Neural cell (in vitro differentiated cells): ENCODE measurements around the gene P2RX2. TPM values are rescaled to one million over a fixed set of nuclear protein-coding genes. Genes with fewer than 3 reads are reported as not detected.

Experiments used
- H2AFZ ChIP-seq: fragments of 200-600, 300-800 bp; sonication (generic), shearing (Covaris generic); 2 replicates; pipeline ENCODE4 v1.6.0; 2014; ENCODE audit warnings: low read depth, mild to moderate bottlenecking, antibody characterized with exemption, low read length, moderate library complexity
- H3F3A ChIP-seq: fragments of 200-600 bp; shearing (Covaris generic); 2 replicates; pipeline ENCODE4 v1.6.1; 2016; ENCODE audit warnings: mild to moderate bottlenecking, moderate library complexity, mixed read lengths, antibody characterized with exemption, low read length; ENCODE audit not compliant: insufficient read depth, poor library complexity, severe bottlenecking
- H3K27ac ChIP-seq: fragments of 200-600, 300-800 bp; sonication (generic), shearing (Covaris generic); 2 replicates; pipeline ENCODE4 v1.5.1; 2014; ENCODE audit warnings: mild to moderate bottlenecking, low read length, moderate library complexity
- H3K27me3 ChIP-seq: fragments of 300-800, 200-600 bp; sonication (generic), shearing (Covaris generic); 2 replicates; pipeline ENCODE4 v1.6.0; 2014; ENCODE audit warnings: mild to moderate bottlenecking, low read depth, low read length, moderate library complexity; ENCODE audit not compliant: insufficient read depth
- H3K36me3 ChIP-seq: fragments of 300-800, 200-600 bp; sonication (generic), shearing (Covaris generic); 2 replicates; pipeline ENCODE4 v1.5.1; 2014; ENCODE audit warnings: mild to moderate bottlenecking, antibody characterized with exemption, low read length, moderate library complexity; ENCODE audit not compliant: insufficient read depth
- H3K4me2 ChIP-seq: fragments of 300-800, 200-600 bp; sonication (generic), shearing (Covaris generic); 2 replicates; pipeline ENCODE4 v1.6.0; 2014; ENCODE audit warnings: mild to moderate bottlenecking, low read length
- H3K4me3 ChIP-seq: fragments of 300-800, 200-600 bp; sonication (generic), shearing (Covaris generic); 2 replicates; pipeline ENCODE4 v1.5.1; 2014; ENCODE audit warnings: mild to moderate bottlenecking, low read length, moderate library complexity
- H3K79me2 ChIP-seq: fragments of 200-600 bp; shearing (Covaris generic); replicated peaks from 2 replicates; pipeline ENCODE4 v1.6.0; 2014; ENCODE audit warnings: mild to moderate bottlenecking, low read length, moderate library complexity; ENCODE audit not compliant: insufficient read depth
- H3K9ac ChIP-seq: fragments of 300-800, 200-600 bp; sonication (generic), shearing (Covaris generic); 2 replicates; pipeline ENCODE4 v1.6.1; 2016; ENCODE audit warnings: mild to moderate bottlenecking, low read length, mixed read lengths
- H3K9me2 ChIP-seq: fragments of 200-600 bp; shearing (Covaris generic); 2 replicates; pipeline ENCODE4 v1.6.1; 2016; ENCODE audit warnings: mild to moderate bottlenecking, low read length, mixed read lengths; ENCODE audit not compliant: insufficient read depth
- H3K9me3 ChIP-seq: fragments of 200-600, 300-800 bp; sonication (generic), shearing (Covaris generic); 2 replicates; pipeline ENCODE4 v1.6.1; 2016; ENCODE audit warnings: mild to moderate bottlenecking, mixed run types, low read length, moderate library complexity, mixed read lengths
- H4K20me1 ChIP-seq: fragments of 200-600 bp; shearing (Covaris generic); 2 replicates; pipeline ENCODE4 v1.6.1; 2016; ENCODE audit warnings: mild to moderate bottlenecking, mixed run types; ENCODE audit not compliant: insufficient read depth
- CTCF ChIP-seq: fragments of 450-650 bp; IDR thresholded peaks from 2 replicates; pipeline ENCODE4 v1.5.1; 2014; ENCODE audit warnings: antibody characterized with exemption, mild to moderate bottlenecking, moderate library complexity; ENCODE audit not compliant: poor library complexity, severe bottlenecking
- EP300 ChIP-seq: fragments of 450-650 bp; conservative IDR thresholded peaks from 2 replicates; pipeline ENCODE4 v1.6.1; 2014; ENCODE audit warnings: antibody characterized with exemption, mild to moderate bottlenecking, moderate library complexity; ENCODE audit not compliant: poor library complexity, severe bottlenecking
- EZH2 ChIP-seq: fragments of 200-600, 300-800 bp; shearing (Covaris generic), sonication (generic); IDR thresholded peaks from 2 replicates; pipeline ENCODE4 v1.6.1; 2014; ENCODE audit warnings: antibody characterized with exemption, low read length, borderline replicate concordance, mild to moderate bottlenecking; ENCODE audit not compliant: insufficient read depth, poor library complexity, severe bottlenecking
- MXI1 ChIP-seq: fragments of 450-650 bp; conservative IDR thresholded peaks from 2 replicates; pipeline ENCODE4 v1.6.1; 2014; ENCODE audit warnings: antibody characterized with exemption, mild to moderate bottlenecking; ENCODE audit not compliant: poor library complexity, severe bottlenecking
- POLR2AphosphoS5 ChIP-seq: IDR thresholded peaks from 2 replicates; pipeline ENCODE4 v1.6.1; 2012
- RAD21 ChIP-seq: fragments of 450-650 bp; conservative IDR thresholded peaks from 2 replicates; pipeline ENCODE4 v1.6.1; 2014; ENCODE audit warnings: antibody characterized with exemption, mild to moderate bottlenecking, moderate library complexity
- REST ChIP-seq: IDR thresholded peaks from 2 replicates; pipeline ENCODE4 v1.6.1; 2012; ENCODE audit warnings: borderline replicate concordance
- SMC3 ChIP-seq: fragments of 450-650 bp; conservative IDR thresholded peaks from 2 replicates; pipeline ENCODE4 v1.6.1; 2014; ENCODE audit warnings: antibody characterized with exemption, mild to moderate bottlenecking, moderate library complexity; ENCODE audit not compliant: poor library complexity
- TAF1 ChIP-seq: IDR thresholded peaks from 2 replicates; pipeline ENCODE4 v1.6.1; 2012; ENCODE audit warnings: low read depth
- polyA plus RNA-seq: library from polyadenylated mRNA; depleted of rRNA; stranded (reverse); fragments of >200 nt; gene quantifications from 2 replicates; pipeline ENCODE4 v1.2.3, GENCODE V29; 2014

Gene P2RX2
- polyA plus RNA-seq, 1 donor from 2014 or later: not detected

GRCh38 chr12:132596016-132596415, 22.6 kb upstream of the P2RX2 start:
- Histone ChIP-seq H3K9me3 (no peaks in the 10 kb centered on the region), H3K27ac (no peak overlapping the region), H3K4me2 (no peak overlapping the region)

More at GRCh38 chr12:132596016-132596415, 22.6 kb upstream of the P2RX2 start:
- Histone ChIP-seq H3K9ac (no peak overlapping the region), H2AFZ (no peak overlapping the region), H3K27me3 (no peaks in the 10 kb centered on the region), H3K79me2 (no peaks in the 10 kb centered on the region), H3K4me3 (no peak overlapping the region), H3K9me2 (no peaks in the 10 kb centered on the region), H4K20me1 (no peaks in the 10 kb centered on the region), H3F3A (peaks cover 4% of the 10 kb centered on the region), H3K36me3 (no peaks in the 10 kb centered on the region)
- TF ChIP-seq EP300 (no peak), MXI1 (no peak), POLR2AphosphoS5 (no peak), EZH2 (no peak), CTCF (no peak), TAF1 (no peak), RAD21 (no peak), REST (no peak), SMC3 (no peak)
